Measurements from ENCODE around the gene YPEL4.
A peak's percentile ranks its signal among the peaks of the same experiment; 100 is the strongest.

GRCh38 chr11:57597461-57597915, 52.2 kb downstream of the YPEL4 start, which contains the start of gene SERPING1:
- TF ChIP-seq POLR2A (IDR thresholded peaks at IDR 0.05) (no peak), POLR2AphosphoS5 (IDR thresholded peaks at IDR 0.05) (peak; percentile 35 to 69 (median 52)), CTCF (IDR thresholded peaks at IDR 0.05) (no peak), EP300 (IDR thresholded peaks at IDR 0.05) (no peak)

Measured in sigmoid colon (tissue), 4 donors.